Loucy (cell line): ENCODE results near the gene PNPLA7.

Experiments used
- EZH2phosphoT487 ChIP-seq: fragments of 200-600 bp; IDR thresholded peaks from 2 replicates; pipeline ENCODE4 v1.6.1; 2018; ENCODE audit warnings: antibody characterized with exemption, mild to moderate bottlenecking, moderate library complexity, borderline replicate concordance
- TF ChIP-seq, protein P1 (sequence below): fragments of 200-600 bp; sonication (generic); conservative IDR thresholded peaks from 2 replicates; pipeline ENCODE4 v1.5.1; 2014; ENCODE audit warnings: mild to moderate bottlenecking, antibody characterized with exemption, low read length

DNA sequence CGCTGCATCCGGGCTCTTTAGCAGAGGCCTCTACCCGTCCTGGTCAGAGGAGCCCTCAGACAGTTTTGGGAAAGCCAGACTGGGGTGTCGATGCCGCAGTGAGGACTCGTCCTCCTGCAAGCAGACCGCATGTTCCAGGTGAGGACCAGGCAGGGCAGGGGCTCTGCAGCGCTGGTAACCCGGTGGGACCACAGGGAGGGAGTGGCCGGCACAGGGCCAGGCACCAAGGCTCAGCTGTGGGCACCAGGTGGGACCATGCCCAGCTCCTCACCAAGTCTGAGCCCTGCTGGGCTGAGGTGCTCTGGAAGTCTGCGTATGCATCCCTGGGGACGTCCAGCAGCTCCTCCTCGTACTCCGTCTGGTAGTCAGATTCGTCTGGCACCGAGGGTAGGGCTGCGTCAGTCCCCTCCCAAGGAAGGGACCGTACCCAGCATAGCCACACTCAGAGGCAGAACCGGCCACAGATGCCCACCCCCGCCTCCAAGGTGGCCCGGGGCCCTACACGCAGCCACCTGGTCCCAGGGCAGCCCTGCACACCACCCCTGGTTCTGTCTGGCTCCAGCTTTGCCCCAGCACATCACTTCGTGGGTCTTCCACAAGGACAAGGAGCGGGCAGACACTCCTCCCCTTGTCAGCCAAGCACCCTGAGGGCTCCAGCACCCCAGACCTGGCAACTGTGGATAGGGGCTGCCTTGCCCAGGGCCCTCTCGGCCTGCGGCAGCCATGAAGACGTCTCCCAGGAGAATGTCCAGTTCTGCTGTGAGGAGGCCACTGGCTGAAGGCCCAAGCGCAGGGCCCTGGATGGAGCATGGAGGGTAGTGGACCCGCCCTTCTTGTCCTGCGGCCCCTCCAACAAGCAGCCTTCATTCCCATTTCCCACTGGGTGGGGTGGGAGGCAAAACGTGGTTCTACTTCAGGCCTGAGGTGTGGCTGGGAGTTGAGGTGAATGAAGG is 89.6 kb downstream of the PNPLA7 start:
- TF ChIP-seq, protein P1, sequence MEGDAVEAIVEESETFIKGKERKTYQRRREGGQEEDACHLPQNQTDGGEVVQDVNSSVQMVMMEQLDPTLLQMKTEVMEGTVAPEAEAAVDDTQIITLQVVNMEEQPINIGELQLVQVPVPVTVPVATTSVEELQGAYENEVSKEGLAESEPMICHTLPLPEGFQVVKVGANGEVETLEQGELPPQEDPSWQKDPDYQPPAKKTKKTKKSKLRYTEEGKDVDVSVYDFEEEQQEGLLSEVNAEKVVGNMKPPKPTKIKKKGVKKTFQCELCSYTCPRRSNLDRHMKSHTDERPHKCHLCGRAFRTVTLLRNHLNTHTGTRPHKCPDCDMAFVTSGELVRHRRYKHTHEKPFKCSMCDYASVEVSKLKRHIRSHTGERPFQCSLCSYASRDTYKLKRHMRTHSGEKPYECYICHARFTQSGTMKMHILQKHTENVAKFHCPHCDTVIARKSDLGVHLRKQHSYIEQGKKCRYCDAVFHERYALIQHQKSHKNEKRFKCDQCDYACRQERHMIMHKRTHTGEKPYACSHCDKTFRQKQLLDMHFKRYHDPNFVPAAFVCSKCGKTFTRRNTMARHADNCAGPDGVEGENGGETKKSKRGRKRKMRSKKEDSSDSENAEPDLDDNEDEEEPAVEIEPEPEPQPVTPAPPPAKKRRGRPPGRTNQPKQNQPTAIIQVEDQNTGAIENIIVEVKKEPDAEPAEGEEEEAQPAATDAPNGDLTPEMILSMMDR: no peak
- no peak for TF ChIP-seq EZH2phosphoT487
